GM18519 (cell line): Measurements from ENCODE around the gene NHLRC1.

Experiments
- ATAC-seq: cut with Tn5 transposase; IDR thresholded peaks from one replicate; pipeline ENCODE4 v1.9.1; 2021; ENCODE audit warnings: mild to moderate bottlenecking, moderate library complexity; ENCODE audit not compliant: unreplicated experiment, low FRiP score

Gene NHLRC1

GRCh38 chr6:18088419-18089296, 33.8 kb downstream of the NHLRC1 start:
- ATAC-seq = no peak

- no peak for ATAC-seq
These were observed 34.9 kb downstream of the NHLRC1 start for GRCh38 chr6:18087396-18088165.

- ATAC-seq = no peak
These were observed 41.3 kb downstream of the NHLRC1 start for GRCh38 chr6:18081025-18081668.

GRCh38 chr6:18080544-18080943, 41.9 kb downstream of the NHLRC1 start:
- ATAC-seq = no peak

- ATAC-seq = no peak
These were observed 43.6 kb downstream of the NHLRC1 start for GRCh38 chr6:18078866-18079265.

- no peak for ATAC-seq
These were observed 46.2 kb downstream of the NHLRC1 start for GRCh38 chr6:18076231-18076630.

GRCh38 chr6:18072841-18073240, 49.6 kb downstream of the NHLRC1 start:
- no peak for ATAC-seq

GRCh38 chr6:18070486-18070885, 52.0 kb downstream of the NHLRC1 start:
- no peak for ATAC-seq
